ENCODE measurements around the gene GPHN. TPM values are rescaled to one million over a fixed set of nuclear protein-coding genes. Genes with fewer than 3 reads are reported as not detected.
"Not testable (repeated sequence)": the region's sequence is repeated elsewhere in the genome, so short reads cannot be mapped to it uniquely, and the experiment has no call there.

Gene GPHN
- total RNA-seq, 1 experiment from 2014 or later: 4.1 TPM

DNA sequence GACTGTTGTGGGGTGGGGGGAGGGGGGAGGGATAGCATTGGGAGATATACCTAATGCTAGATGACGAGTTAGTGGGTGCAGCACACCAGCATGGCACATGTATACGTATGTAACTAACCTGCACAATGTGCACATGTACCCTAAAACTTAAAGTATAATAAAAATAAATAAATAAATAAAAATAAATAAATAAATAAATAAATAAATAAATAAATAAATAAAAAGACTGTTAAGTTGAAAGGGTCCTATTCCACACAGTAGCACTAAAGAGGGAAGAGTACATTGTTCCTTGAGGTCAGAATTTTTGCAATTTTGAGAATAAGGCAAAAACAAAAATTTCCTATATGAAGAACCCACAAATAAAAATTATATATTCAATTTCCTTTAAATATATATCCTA is 329.5 kb downstream of the GPHN start:
- not testable (repeated sequence) for H3K36me3 ChIP-seq (ENCODE audit: insufficient read depth, low read length); H3K9ac ChIP-seq (ENCODE audit: low read length); H4K20me1 ChIP-seq (ENCODE audit: insufficient read depth, low read depth, low read length); H3K9me2 ChIP-seq (replicated peaks; ENCODE audit: insufficient read depth, low read length); H3K27ac ChIP-seq (ENCODE audit: low read length); H3K4me3 ChIP-seq (ENCODE audit: low read length); H3K4me2 ChIP-seq (ENCODE audit: low read depth, low read length, poor library complexity, severe bottlenecking); H3K79me2 ChIP-seq (ENCODE audit: low read length); H2AFZ ChIP-seq (ENCODE audit: low read length); DNase-seq; H3K9me3 ChIP-seq (ENCODE audit: low read length); H3K4me1 ChIP-seq (ENCODE audit: low read length); H3K27me3 ChIP-seq (ENCODE audit: low read length)

DNA sequence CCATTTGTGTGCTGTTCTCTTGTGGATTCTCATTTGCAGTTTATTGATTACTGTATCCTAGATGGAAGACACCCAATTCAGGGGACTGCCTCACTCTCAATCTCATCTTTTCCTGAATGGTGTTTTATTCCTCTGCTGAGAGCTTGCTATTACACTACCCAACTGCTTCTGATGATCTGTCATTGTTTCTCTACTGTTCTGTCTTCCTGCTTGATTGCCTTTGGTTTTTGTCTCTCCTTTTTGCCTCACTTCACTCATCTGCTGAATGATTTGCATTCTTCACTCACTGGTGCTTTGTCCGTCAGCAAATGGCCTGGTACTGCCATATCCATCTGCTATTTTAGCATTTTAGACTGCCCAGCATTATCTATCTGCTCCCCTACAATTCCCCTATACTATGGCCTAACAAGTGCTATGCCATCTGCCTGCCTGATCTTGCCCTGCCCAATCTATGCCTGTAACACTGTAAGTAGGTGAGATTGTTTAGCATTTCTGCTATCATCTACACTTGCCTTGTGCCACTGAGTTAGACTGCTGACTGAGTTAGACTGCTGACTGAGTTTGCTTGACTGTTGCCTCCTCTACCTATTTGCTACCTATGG is 335.1 kb downstream of the GPHN start:
- no peaks in the 10 kb centered on the region for H3K79me2 ChIP-seq (ENCODE audit: low read length)
- no peaks in the 10 kb centered on the region for H3K4me1 ChIP-seq (ENCODE audit: low read length)
- H4K20me1 ChIP-seq (ENCODE audit: insufficient read depth, low read depth, low read length): no peaks in the 10 kb centered on the region
- no peaks in the 10 kb centered on the region for H3K9me3 ChIP-seq (ENCODE audit: low read length)
- no peak overlapping the region for H3K4me2 ChIP-seq (ENCODE audit: low read depth, low read length, poor library complexity, severe bottlenecking)
- 0 out of 2 replicates have a peak, but pooled peaks cover 8% of the 10 kb centered on the region for H3K9me2 ChIP-seq (replicated peaks; ENCODE audit: insufficient read depth, low read length)
- H3K36me3 ChIP-seq (ENCODE audit: insufficient read depth, low read length): no peaks in the 10 kb centered on the region
- no peak overlapping the region for H3K4me3 ChIP-seq (ENCODE audit: low read length)
- H2AFZ ChIP-seq (ENCODE audit: low read length): no peak overlapping the region
- no peak overlapping the region for H3K9ac ChIP-seq (ENCODE audit: low read length)
- no peak for DNase-seq
- no peak overlapping the region for H3K27ac ChIP-seq (ENCODE audit: low read length)
- no peaks in the 10 kb centered on the region for H3K27me3 ChIP-seq (ENCODE audit: low read length)

DNA sequence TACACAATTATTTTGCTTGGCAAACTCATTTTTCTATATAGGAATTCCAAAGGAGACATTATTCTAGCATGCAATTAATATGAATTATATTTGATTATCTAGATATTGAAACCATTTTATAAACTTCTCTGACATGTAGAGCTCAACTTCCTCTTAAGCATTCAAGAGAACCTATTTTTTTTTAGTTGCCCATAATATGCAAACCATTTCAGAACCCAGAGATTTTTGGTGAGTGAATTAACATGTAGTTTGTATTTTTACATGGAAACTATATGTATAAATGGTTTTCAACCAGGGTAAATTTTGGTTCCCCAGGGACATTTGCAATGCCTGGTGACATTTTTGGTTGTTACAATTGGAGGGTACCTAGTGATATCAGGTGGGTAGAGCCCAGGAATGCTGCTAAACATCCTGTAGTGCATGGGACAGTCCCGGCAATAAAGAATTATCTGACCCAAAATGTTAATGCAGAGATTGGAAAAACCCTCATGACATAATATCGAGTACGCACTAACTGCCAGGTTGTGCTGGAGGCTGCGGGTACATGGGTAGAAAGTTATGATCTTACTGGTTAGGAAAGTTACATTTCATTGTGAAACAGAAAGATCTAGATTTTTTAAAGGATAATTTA is 342.4 kb downstream of the GPHN start:
- H4K20me1 ChIP-seq (ENCODE audit: insufficient read depth, low read depth, low read length): no peaks in the 10 kb centered on the region
- H3K9me3 ChIP-seq (ENCODE audit: low read length): no peaks in the 10 kb centered on the region
- no peaks in the 10 kb centered on the region for H3K9me2 ChIP-seq (replicated peaks; ENCODE audit: insufficient read depth, low read length)
- no peak overlapping the region for H3K4me3 ChIP-seq (ENCODE audit: low read length)
- no peaks in the 10 kb centered on the region for H3K79me2 ChIP-seq (ENCODE audit: low read length)
- no peak overlapping the region for H3K4me2 ChIP-seq (ENCODE audit: low read depth, low read length, poor library complexity, severe bottlenecking)
- H3K9ac ChIP-seq (ENCODE audit: low read length): no peak overlapping the region
- H3K36me3 ChIP-seq (ENCODE audit: insufficient read depth, low read length): no peaks in the 10 kb centered on the region
- no peak overlapping the region for H3K27ac ChIP-seq (ENCODE audit: low read length)
- H3K4me1 ChIP-seq (ENCODE audit: low read length): no peaks in the 10 kb centered on the region
- no peak for DNase-seq
- H2AFZ ChIP-seq (ENCODE audit: low read length): no peak overlapping the region
- H3K27me3 ChIP-seq (ENCODE audit: low read length): no peaks in the 10 kb centered on the region

DNA sequence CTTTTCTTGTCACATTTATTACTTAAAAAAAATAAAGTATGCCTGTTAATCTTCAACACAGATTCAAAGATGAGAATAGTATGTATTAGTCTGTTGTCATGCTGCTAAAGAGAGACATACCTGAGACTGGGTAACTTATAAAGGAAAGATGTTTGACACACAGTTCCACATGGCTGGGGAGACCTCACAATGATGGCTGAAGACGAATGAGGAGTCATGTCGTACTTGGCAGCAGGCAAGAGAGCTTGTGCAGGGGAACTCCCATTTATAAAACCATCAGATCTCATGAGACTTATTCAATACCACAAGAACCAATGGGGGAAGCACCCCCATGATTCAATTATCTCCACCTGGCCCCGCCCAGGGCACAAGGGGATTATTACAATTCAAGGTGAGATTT is 345.4 kb downstream of the GPHN start:
- no peak for DNase-seq
- Histone ChIP-seq H3K9me2 (replicated peaks; ENCODE audit: insufficient read depth, low read length) (no peaks in the 10 kb centered on the region), H3K9me3 (ENCODE audit: low read length) (no peaks in the 10 kb centered on the region), H2AFZ (ENCODE audit: low read length) (no peak overlapping the region), H4K20me1 (ENCODE audit: insufficient read depth, low read depth, low read length) (no peaks in the 10 kb centered on the region), H3K4me3 (ENCODE audit: low read length) (no peak overlapping the region), H3K4me2 (ENCODE audit: low read depth, low read length, poor library complexity, severe bottlenecking) (no peak overlapping the region), H3K79me2 (ENCODE audit: low read length) (no peaks in the 10 kb centered on the region), H3K4me1 (ENCODE audit: low read length) (no peaks in the 10 kb centered on the region), H3K27ac (ENCODE audit: low read length) (no peak overlapping the region), H3K9ac (ENCODE audit: low read length) (no peak overlapping the region), H3K36me3 (ENCODE audit: insufficient read depth, low read length) (no peaks in the 10 kb centered on the region), H3K27me3 (ENCODE audit: low read length) (no peaks in the 10 kb centered on the region)

DNA sequence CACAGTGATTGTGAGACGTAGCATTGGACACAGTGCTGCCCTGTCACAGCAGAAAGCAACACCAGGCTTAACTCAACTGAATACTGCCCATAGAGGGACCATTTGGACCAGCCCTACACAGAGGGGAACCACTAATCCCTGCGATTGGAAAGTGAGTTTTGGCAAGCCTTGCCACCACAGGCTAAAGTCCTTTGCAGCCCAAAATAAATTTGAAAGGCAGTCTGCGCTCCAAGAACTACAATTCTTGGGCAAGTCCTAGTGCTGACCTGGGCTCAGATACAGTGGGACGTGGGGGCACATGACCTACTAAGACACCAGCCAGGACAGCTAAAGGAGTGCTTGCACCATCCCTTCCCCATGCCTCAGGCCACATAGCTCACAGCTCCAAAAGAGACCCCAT is 349.9 kb downstream of the GPHN start:
- H4K20me1 ChIP-seq (ENCODE audit: insufficient read depth, low read depth, low read length): no peaks in the 10 kb centered on the region
- no peaks in the 10 kb centered on the region for H3K9me3 ChIP-seq (ENCODE audit: low read length)
- H3K79me2 ChIP-seq (ENCODE audit: low read length): no peaks in the 10 kb centered on the region
- no peaks in the 10 kb centered on the region; the same call in 1 of the 2 replicates for H3K9me2 ChIP-seq (replicated peaks; ENCODE audit: insufficient read depth, low read length)
- no peak overlapping the region for H3K27ac ChIP-seq (ENCODE audit: low read length)
- no peak for DNase-seq
- no peaks in the 10 kb centered on the region for H3K4me1 ChIP-seq (ENCODE audit: low read length)
- H3K27me3 ChIP-seq (ENCODE audit: low read length): no peaks in the 10 kb centered on the region
- no peak overlapping the region for H3K4me2 ChIP-seq (ENCODE audit: low read depth, low read length, poor library complexity, severe bottlenecking)
- H3K4me3 ChIP-seq (ENCODE audit: low read length): no peak overlapping the region
- H2AFZ ChIP-seq (ENCODE audit: low read length): no peak overlapping the region
- no peaks in the 10 kb centered on the region for H3K36me3 ChIP-seq (ENCODE audit: insufficient read depth, low read length)
- H3K9ac ChIP-seq (ENCODE audit: low read length): no peak overlapping the region

DNA sequence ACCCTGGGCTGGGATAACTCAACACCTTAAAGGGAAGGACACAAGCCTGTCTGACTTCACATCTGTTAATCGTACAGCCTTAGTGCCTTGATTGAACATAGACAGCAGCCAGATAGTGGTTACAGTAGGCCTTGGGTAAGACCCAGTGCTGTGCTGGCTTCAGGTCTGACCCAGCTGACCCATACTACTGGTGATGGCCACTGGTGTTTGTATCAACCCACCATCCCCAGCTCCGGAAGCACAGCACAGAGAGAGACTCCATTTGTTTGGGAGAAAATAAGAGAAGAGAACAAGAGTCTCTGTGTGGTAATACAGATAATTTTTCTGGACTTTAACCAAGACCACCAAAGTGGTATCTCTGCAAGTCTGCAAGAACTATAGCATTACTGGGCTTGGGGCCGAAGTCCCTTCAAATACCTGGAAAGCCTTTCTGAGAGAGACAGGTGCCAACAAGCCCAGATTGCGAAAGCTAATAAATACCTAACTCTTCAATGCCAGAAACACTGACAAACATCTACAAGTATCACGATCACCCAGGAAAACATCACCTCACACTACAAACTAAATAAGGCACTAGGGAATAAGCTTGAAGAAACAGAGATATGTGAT is 351.2 kb downstream of the GPHN start:
- Histone ChIP-seq H3K4me1 (ENCODE audit: low read length) (no peaks in the 10 kb centered on the region), H3K27ac (ENCODE audit: low read length) (no peak overlapping the region), H3K9me3 (ENCODE audit: low read length) (no peaks in the 10 kb centered on the region), H3K9ac (ENCODE audit: low read length) (no peak overlapping the region), H3K9me2 (replicated peaks; ENCODE audit: insufficient read depth, low read length) (no peaks in the 10 kb centered on the region; the same call in 1 of the 2 replicates), H3K79me2 (ENCODE audit: low read length) (no peaks in the 10 kb centered on the region), H3K4me2 (ENCODE audit: low read depth, low read length, poor library complexity, severe bottlenecking) (no peak overlapping the region), H2AFZ (ENCODE audit: low read length) (no peak overlapping the region), H4K20me1 (ENCODE audit: insufficient read depth, low read depth, low read length) (no peaks in the 10 kb centered on the region), H3K4me3 (ENCODE audit: low read length) (no peak overlapping the region), H3K36me3 (ENCODE audit: insufficient read depth, low read length) (no peaks in the 10 kb centered on the region), H3K27me3 (ENCODE audit: low read length) (no peaks in the 10 kb centered on the region)
- no peak for DNase-seq

DNA sequence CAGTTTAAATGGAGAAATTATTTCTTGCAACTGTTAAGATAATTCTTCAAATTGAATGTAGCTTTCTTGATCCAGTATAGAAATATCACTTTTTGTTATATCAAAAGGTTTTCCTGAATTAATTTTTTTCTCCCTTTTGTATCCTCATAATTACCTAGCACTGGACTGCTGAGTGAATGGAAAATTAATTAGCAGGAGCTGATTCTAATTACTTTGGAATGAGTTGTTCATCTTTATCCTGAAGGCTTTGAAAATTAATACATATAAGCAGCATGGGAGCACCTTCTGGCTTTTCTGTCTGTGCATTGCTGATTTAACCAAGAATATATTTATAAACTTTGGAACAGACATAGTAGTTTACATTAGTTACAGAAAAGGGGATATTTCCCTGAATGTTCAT is 373.6 kb downstream of the GPHN start:
- Histone ChIP-seq H4K20me1 (ENCODE audit: insufficient read depth, low read depth, low read length) (no peaks in the 10 kb centered on the region), H3K9me3 (ENCODE audit: low read length) (no peaks in the 10 kb centered on the region), H2AFZ (ENCODE audit: low read length) (no peak overlapping the region), H3K4me2 (ENCODE audit: low read depth, low read length, poor library complexity, severe bottlenecking) (no peak overlapping the region), H3K4me1 (ENCODE audit: low read length) (no peaks in the 10 kb centered on the region), H3K27me3 (ENCODE audit: low read length) (no peaks in the 10 kb centered on the region), H3K27ac (ENCODE audit: low read length) (no peak overlapping the region), H3K9ac (ENCODE audit: low read length) (no peak overlapping the region), H3K79me2 (ENCODE audit: low read length) (no peaks in the 10 kb centered on the region), H3K4me3 (ENCODE audit: low read length) (no peak overlapping the region), H3K9me2 (replicated peaks; ENCODE audit: insufficient read depth, low read length) (no peaks in the 10 kb centered on the region), H3K36me3 (ENCODE audit: insufficient read depth, low read length) (no peaks in the 10 kb centered on the region)
- no peak for DNase-seq

DNA sequence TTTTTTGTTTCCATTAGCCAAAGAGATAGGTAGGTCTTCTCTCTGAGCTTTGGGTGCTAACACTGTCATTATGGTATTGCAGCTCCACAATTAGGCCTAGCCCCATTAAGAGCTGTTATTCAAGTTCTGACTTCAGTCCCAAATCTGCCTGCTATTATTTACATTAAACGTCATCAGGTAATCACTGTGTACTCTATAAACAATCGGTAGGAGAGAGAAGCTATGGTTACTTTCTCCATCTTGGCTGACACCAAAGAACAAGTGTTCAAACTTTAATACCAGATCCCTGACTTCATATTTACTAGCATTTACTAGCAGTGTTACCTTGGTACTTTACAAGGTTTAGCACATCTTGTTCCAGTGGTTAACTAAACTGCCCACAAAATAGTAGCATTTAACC is 376.2 kb downstream of the GPHN start:
- no peak overlapping the region for H3K27ac ChIP-seq (ENCODE audit: low read length)
- no peak for DNase-seq
- H4K20me1 ChIP-seq (ENCODE audit: insufficient read depth, low read depth, low read length): no peaks in the 10 kb centered on the region
- H3K4me3 ChIP-seq (ENCODE audit: low read length): no peak overlapping the region
- H3K9ac ChIP-seq (ENCODE audit: low read length): no peak overlapping the region
- no peak overlapping the region for H3K4me2 ChIP-seq (ENCODE audit: low read depth, low read length, poor library complexity, severe bottlenecking)
- peaks cover 4% of the 10 kb centered on the region for H3K9me3 ChIP-seq (ENCODE audit: low read length)
- no peak overlapping the region for H2AFZ ChIP-seq (ENCODE audit: low read length)
- no peaks in the 10 kb centered on the region for H3K36me3 ChIP-seq (ENCODE audit: insufficient read depth, low read length)
- H3K79me2 ChIP-seq (ENCODE audit: low read length): no peaks in the 10 kb centered on the region
- H3K4me1 ChIP-seq (ENCODE audit: low read length): no peaks in the 10 kb centered on the region
- no peaks in the 10 kb centered on the region for H3K9me2 ChIP-seq (replicated peaks; ENCODE audit: insufficient read depth, low read length)
- peaks cover 4% of the 10 kb centered on the region; the same call in 1 of the 2 replicates for H3K27me3 ChIP-seq (ENCODE audit: low read length)
